Astrocyte (in vitro differentiated cells and primary cell): ENCODE data around the gene WNT4. TPM values are rescaled to one million over a fixed set of nuclear protein-coding genes. Genes with fewer than 3 reads are reported as not detected.

Source experiments
- DNase-seq: peaks from one replicate; pipeline ENCODE4 v3.0.0-alpha.2; 2010; ENCODE audit warnings: low read depth
- FAIRE-seq: peaks from 2 replicates; lab custom pipeline; 2011; peaks lifted over from hg19 to GRCh38; lab: Jason Lieb, UNC
- H2AFZ ChIP-seq: 2 replicates; pipeline ENCODE4 v1.6.0; 2012; ENCODE audit warnings: low read depth, low read length, inconsistent platforms
- H3K27ac ChIP-seq: 2 replicates; pipeline ENCODE4 v1.5.1; 2011; ENCODE audit warnings: low read depth, low read length, inconsistent platforms
- H3K27me3 ChIP-seq: 2 replicates; pipeline ENCODE4 v1.6.0; 2011; ENCODE audit warnings: low read length, inconsistent platforms; ENCODE audit not compliant: insufficient read depth
- H3K36me3 ChIP-seq: 2 replicates; pipeline ENCODE4 v1.5.1; 2011; ENCODE audit warnings: low read length, inconsistent platforms; ENCODE audit not compliant: insufficient read depth
- H3K4me1 ChIP-seq: 2 replicates; pipeline ENCODE4 v1.5.1; 2011; ENCODE audit warnings: low read length, inconsistent platforms; ENCODE audit not compliant: insufficient read depth
- H3K4me2 ChIP-seq: 2 replicates; pipeline ENCODE4 v1.6.0; 2012; ENCODE audit warnings: low read length, inconsistent platforms
- H3K4me3 ChIP-seq: 2 replicates; pipeline ENCODE4 v1.5.1; 2011; ENCODE audit warnings: low read depth, mild to moderate bottlenecking, low read length, inconsistent platforms; ENCODE audit not compliant: insufficient read depth
- H3K79me2 ChIP-seq: 2 replicates; pipeline ENCODE4 v1.6.0; 2012; ENCODE audit warnings: mild to moderate bottlenecking, low read length, inconsistent platforms; ENCODE audit not compliant: insufficient read depth
- H3K9ac ChIP-seq: 2 replicates; pipeline ENCODE4 v1.6.0; 2012; ENCODE audit warnings: mild to moderate bottlenecking, low read length, inconsistent platforms
- H3K9me3 ChIP-seq: 2 replicates; pipeline ENCODE4 v1.5.1; 2012; ENCODE audit warnings: low read depth, mild to moderate bottlenecking, low read length, inconsistent platforms; ENCODE audit not compliant: insufficient read depth
- H4K20me1 ChIP-seq: 2 replicates; pipeline ENCODE4 v1.6.0; 2012; ENCODE audit warnings: low read length, inconsistent platforms; ENCODE audit not compliant: insufficient read depth
- H3K27ac Mint-ChIP-seq: one replicate; pipeline ENCODE4 v1.8.0; 2021; ENCODE audit warnings: mild to moderate bottlenecking, mixed read lengths; ENCODE audit not compliant: unreplicated experiment
- H3K27me3 Mint-ChIP-seq: one replicate; pipeline ENCODE4 v1.8.0; 2021; ENCODE audit warnings: low read depth, mixed read lengths; ENCODE audit not compliant: unreplicated experiment
- H3K36me3 Mint-ChIP-seq: one replicate; pipeline ENCODE4 v1.8.0; 2021; ENCODE audit warnings: low read depth, mixed read lengths; ENCODE audit not compliant: unreplicated experiment
- H3K4me1 Mint-ChIP-seq: one replicate; pipeline ENCODE4 v1.8.0; 2021; ENCODE audit warnings: low read depth, mixed read lengths; ENCODE audit not compliant: unreplicated experiment
- H3K4me3 Mint-ChIP-seq: one replicate; pipeline ENCODE4 v1.8.0; 2021; ENCODE audit warnings: mild to moderate bottlenecking, moderate library complexity, mixed read lengths; ENCODE audit not compliant: unreplicated experiment
- H3K9me3 Mint-ChIP-seq: one replicate; pipeline ENCODE4 v1.8.0; 2021; ENCODE audit warnings: mild to moderate bottlenecking, mixed read lengths; ENCODE audit not compliant: unreplicated experiment
- EZH2 ChIP-seq: IDR thresholded peaks from 2 replicates; pipeline ENCODE4 v1.6.1; 2012; ENCODE audit warnings: mild to moderate bottlenecking, low read length, inconsistent platforms; ENCODE audit not compliant: insufficient read depth
- total RNA-seq: library from RNA; stranded (reverse); gene quantifications from 2 replicates; pipeline ENCODE4 v1.2.1, GENCODE V29; 2021
- TF ChIP-seq, protein P1 (sequence below): IDR thresholded peaks from 2 replicates; pipeline ENCODE4 v1.5.1; 2011; ENCODE audit warnings: low read depth, mild to moderate bottlenecking, inconsistent platforms, low read length, moderate library complexity; ENCODE audit not compliant: insufficient read depth

WNT4 gene
- total RNA-seq, 1 donor from 2014 or later: 1.2 TPM

DNA sequence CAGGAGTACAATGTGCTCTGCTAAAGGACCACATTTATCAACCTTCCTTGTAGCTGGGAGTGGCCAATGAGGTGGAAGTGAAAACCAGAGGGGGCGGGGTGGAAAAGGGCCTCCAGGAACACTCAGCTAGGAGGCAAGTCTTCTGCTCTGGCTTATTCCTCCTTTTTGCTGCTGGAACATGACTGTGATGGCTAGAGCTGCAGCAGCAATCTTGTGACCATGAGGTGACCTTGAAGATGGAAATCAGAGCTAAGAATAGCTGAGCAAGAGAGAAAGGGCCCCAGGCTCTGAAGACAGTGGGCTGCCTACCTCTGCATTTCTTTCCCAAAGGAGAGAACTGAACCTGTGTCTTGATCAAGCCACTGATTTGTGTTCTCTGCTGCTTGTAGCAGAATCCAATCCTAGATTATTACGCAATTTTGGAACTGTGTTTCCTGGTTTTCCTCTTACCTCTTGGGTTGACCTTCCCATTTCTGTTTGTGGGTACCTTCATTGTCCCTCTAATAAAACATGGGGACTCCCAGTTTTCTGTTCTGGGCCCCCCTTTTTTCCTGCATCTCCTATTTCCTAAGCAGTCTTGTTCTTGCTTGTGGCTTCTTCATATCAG lies 36.4 kb upstream of the WNT4 start:
- H3K36me3 Mint-ChIP-seq: peaks cover 3% of the 10 kb centered on the region
- Histone ChIP-seq H3K9ac (no peak overlapping the region), H3K36me3 (no peaks in the 10 kb centered on the region), H3K9me3 (peaks cover 4% of the 10 kb centered on the region), H3K4me3 (no peak overlapping the region), H3K27ac (no peak overlapping the region), H3K79me2 (no peaks in the 10 kb centered on the region), H2AFZ (no peak overlapping the region), H4K20me1 (no peaks in the 10 kb centered on the region), H3K27me3 (peaks cover 13% of the 10 kb centered on the region), H3K4me1 (no peaks in the 10 kb centered on the region), H3K4me2 (no peak overlapping the region)
- no peak overlapping the region for H3K4me3 Mint-ChIP-seq
- H3K27me3 Mint-ChIP-seq: peaks cover 45% of the 10 kb centered on the region
- H3K9me3 Mint-ChIP-seq: peaks cover 6% of the 10 kb centered on the region
- H3K4me1 Mint-ChIP-seq: no peaks in the 10 kb centered on the region
- no peak overlapping the region for H3K27ac Mint-ChIP-seq
- DNase-seq: no peak
- no peak for TF ChIP-seq EZH2
- TF ChIP-seq, protein P1, sequence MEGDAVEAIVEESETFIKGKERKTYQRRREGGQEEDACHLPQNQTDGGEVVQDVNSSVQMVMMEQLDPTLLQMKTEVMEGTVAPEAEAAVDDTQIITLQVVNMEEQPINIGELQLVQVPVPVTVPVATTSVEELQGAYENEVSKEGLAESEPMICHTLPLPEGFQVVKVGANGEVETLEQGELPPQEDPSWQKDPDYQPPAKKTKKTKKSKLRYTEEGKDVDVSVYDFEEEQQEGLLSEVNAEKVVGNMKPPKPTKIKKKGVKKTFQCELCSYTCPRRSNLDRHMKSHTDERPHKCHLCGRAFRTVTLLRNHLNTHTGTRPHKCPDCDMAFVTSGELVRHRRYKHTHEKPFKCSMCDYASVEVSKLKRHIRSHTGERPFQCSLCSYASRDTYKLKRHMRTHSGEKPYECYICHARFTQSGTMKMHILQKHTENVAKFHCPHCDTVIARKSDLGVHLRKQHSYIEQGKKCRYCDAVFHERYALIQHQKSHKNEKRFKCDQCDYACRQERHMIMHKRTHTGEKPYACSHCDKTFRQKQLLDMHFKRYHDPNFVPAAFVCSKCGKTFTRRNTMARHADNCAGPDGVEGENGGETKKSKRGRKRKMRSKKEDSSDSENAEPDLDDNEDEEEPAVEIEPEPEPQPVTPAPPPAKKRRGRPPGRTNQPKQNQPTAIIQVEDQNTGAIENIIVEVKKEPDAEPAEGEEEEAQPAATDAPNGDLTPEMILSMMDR: no peak
- FAIRE-seq: no peak

DNA sequence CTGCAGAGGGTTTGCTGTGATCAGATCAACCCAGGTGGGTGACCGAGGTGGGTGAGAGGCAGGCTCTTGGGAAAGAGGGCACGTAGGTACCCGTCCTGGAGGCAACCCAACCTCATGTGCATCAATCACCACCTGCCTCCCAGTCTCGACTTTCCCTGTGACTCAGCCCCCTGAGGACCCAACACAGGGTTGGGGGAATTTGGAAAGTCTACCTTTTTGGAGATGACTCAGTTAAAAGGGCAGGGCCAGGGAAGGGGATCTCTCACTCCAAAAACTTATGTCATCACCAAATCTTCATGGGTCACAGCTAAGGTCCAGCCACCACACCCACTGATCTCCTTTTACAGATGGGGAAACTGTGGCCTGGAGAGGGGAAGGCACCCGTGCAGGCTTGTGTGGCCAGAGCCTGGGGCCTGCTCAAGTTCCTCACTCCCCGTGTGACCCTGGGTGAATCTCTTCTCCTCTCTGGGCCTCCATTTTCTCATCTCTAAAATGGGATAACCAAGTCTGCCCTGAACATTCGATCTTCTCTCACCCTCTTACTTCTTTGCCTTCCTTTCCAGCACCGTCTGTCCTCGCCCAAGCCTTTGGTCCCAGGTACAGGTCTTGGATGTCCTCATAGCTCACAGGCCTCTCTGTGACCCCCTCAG lies 34.6 kb upstream of the WNT4 start:
- Mint-ChIP-seq H3K4me3 (no peak overlapping the region), H3K36me3 (peaks cover 6% of the 10 kb centered on the region), H3K4me1 (no peaks in the 10 kb centered on the region), H3K27me3 (peaks cover 53% of the 10 kb centered on the region), H3K9me3 (peaks cover 6% of the 10 kb centered on the region), H3K27ac (no peak overlapping the region)
- no peak overlapping the region for H2AFZ ChIP-seq
- no peak overlapping the region for H3K4me2 ChIP-seq
- H3K9ac ChIP-seq: no peak overlapping the region
- no peak overlapping the region for H3K27ac ChIP-seq
- no peaks in the 10 kb centered on the region for H3K36me3 ChIP-seq
- H3K4me3 ChIP-seq: no peak overlapping the region
- DNase-seq: no peak
- H3K9me3 ChIP-seq: peaks cover 9% of the 10 kb centered on the region
- H3K79me2 ChIP-seq: no peaks in the 10 kb centered on the region
- FAIRE-seq: no peak
- H3K27me3 ChIP-seq: peaks cover 18% of the 10 kb centered on the region
- H4K20me1 ChIP-seq: no peaks in the 10 kb centered on the region
- no peaks in the 10 kb centered on the region for H3K4me1 ChIP-seq
- TF ChIP-seq, protein P1: no peak
- no peak for TF ChIP-seq EZH2

DNA sequence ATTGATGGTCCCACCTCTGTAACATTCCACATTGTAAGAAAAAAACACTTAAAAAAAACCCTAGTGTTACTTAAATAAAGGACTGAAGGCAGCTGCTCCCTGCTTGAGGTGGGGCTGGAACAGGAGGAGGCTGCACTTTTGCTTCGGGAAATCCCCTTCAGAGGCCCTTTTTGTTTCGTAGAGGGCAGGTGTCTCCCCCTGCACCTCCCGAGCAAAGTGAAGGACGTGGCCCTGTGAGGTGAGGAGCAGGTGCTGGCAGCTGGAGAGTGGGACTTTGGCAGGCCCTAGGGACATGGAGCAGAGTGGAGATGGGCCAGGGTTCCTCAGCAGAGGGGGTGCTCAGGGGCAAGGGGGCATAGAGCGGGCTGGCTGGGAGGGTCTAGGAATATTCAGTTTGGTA lies 33.4 kb upstream of the WNT4 start:
- Mint-ChIP-seq H3K4me3 (no peak overlapping the region), H3K9me3 (peaks cover 6% of the 10 kb centered on the region), H3K36me3 (peaks cover 6% of the 10 kb centered on the region), H3K27me3 (peaks cover 46% of the 10 kb centered on the region), H3K4me1 (no peaks in the 10 kb centered on the region), H3K27ac (no peak overlapping the region)
- Histone ChIP-seq H3K27ac (no peak overlapping the region), H3K79me2 (no peaks in the 10 kb centered on the region), H3K9me3 (peaks cover 9% of the 10 kb centered on the region), H3K4me2 (no peak overlapping the region), H3K4me3 (no peak overlapping the region), H3K4me1 (no peaks in the 10 kb centered on the region), H3K9ac (no peak overlapping the region), H3K27me3 (peaks cover 12% of the 10 kb centered on the region), H3K36me3 (no peaks in the 10 kb centered on the region), H4K20me1 (no peaks in the 10 kb centered on the region), H2AFZ (no peak overlapping the region)
- FAIRE-seq: no peak
- TF ChIP-seq EZH2: no peak
- TF ChIP-seq, protein P1: no peak
- DNase-seq: no peak
